WI38 (cell line): Measurements from ENCODE around the gene OR2D2.
"Not testable (repeated sequence)": the region's sequence is repeated elsewhere in the genome, so short reads cannot be mapped to it uniquely, and the experiment has no call there.

Experiments
- H3K4me3 ChIP-seq: 2 replicates; pipeline ENCODE4 v1.5.1; 2011; ENCODE audit warnings: low read depth, mild to moderate bottlenecking, control low read depth, low read length
- TF ChIP-seq, protein P1 (sequence below): IDR thresholded peaks from 2 replicates; pipeline ENCODE4 v1.5.1; 2012; ENCODE audit warnings: low read depth, mild to moderate bottlenecking, control low read depth, low read length

OR2D2 gene

GRCh38 chr11:6855971-6856541 lies 36.2 kb downstream of the OR2D2 start:
- TF ChIP-seq, protein P1, sequence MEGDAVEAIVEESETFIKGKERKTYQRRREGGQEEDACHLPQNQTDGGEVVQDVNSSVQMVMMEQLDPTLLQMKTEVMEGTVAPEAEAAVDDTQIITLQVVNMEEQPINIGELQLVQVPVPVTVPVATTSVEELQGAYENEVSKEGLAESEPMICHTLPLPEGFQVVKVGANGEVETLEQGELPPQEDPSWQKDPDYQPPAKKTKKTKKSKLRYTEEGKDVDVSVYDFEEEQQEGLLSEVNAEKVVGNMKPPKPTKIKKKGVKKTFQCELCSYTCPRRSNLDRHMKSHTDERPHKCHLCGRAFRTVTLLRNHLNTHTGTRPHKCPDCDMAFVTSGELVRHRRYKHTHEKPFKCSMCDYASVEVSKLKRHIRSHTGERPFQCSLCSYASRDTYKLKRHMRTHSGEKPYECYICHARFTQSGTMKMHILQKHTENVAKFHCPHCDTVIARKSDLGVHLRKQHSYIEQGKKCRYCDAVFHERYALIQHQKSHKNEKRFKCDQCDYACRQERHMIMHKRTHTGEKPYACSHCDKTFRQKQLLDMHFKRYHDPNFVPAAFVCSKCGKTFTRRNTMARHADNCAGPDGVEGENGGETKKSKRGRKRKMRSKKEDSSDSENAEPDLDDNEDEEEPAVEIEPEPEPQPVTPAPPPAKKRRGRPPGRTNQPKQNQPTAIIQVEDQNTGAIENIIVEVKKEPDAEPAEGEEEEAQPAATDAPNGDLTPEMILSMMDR: no peak
- H3K4me3 ChIP-seq: no peak overlapping the region

GRCh38 chr11:6854801-6855200 lies 37.5 kb downstream of the OR2D2 start:
- H3K4me3 ChIP-seq: not testable (repeated sequence)

GRCh38 chr11:6850526-6850925 lies 41.8 kb downstream of the OR2D2 start:
- TF ChIP-seq, protein P1: no peak
- H3K4me3 ChIP-seq: no peak overlapping the region

- H3K4me3 ChIP-seq: no peak within 1 kb of the TSS
- TF ChIP-seq, protein P1: no peak
Measured at GRCh38 chr11:6845383-6845782, 46.9 kb downstream of the OR2D2 start, which contains the start of gene OR10A5. OR10A5 (plus strand) TSS chr11:6845683; CDS start chr11:6845683, 0 bp downstream.

- H3K4me3 ChIP-seq: no peak overlapping the region
- TF ChIP-seq, protein P1: no peak
Measured at GRCh38 chr11:6844356-6844755, 47.9 kb downstream of the OR2D2 start.

DNA sequence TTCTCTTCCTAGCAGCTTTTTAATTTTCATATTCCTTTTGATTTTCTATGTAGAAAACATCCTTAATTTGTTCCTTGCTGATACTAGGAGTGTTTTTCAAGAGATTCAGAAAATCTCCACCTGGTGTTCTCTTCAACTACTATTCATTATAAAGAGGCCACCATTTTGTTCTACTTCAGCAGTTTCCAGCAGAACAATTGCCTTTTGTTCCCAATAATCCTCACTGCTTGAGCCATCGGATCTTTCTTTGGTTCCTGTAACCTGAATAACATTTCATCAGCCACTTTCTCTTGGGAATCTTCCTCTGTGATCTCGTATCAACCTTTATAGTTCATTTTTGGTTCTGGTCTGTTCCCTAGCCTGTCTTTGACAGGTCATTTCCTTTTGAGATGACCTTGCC lies 48.6 kb downstream of the OR2D2 start:
- TF ChIP-seq, protein P1: no peak

DNA sequence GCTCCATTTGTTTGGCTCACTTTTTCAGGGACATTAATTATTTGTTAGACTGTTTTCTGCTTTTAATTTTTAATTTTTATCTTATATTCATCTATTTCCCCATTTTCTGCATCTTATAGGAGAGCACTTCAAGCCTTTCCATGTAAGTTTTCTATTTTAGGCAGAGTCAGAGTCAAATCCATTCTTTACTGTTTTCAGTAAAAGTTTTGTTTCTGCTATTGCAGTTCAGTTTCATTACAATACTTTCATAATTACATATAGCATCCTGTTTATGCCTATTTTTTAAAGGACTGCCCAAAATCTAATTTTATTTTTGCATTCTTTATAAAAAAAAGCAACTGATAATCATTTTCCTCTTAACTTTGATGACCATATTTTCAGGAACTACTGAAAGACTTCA lies 50.6 kb downstream of the OR2D2 start:
- H3K4me3 ChIP-seq: no peak overlapping the region
- TF ChIP-seq, protein P1: no peak

More for the DNA sequence above, 48.6 kb downstream of the OR2D2 start:
- no peak overlapping the region for H3K4me3 ChIP-seq
